GM21360 (cell line): ENCODE measurements around the gene FBXL13.
"Not testable (repeated sequence)": the region's sequence is repeated elsewhere in the genome, so short reads cannot be mapped to it uniquely, and the experiment has no call there.

Experiments used
- ATAC-seq: cut with Tn5 transposase; IDR thresholded peaks from one replicate; pipeline ENCODE4 v1.9.1; 2021; ENCODE audit warnings: mild to moderate bottlenecking, moderate library complexity; ENCODE audit not compliant: unreplicated experiment

Gene FBXL13

GRCh38 chr7:102988088-102988487, 86.5 kb downstream of the FBXL13 start:
- ATAC-seq: no peak

GRCh38 chr7:102985176-102985783, 89.3 kb downstream of the FBXL13 start:
- no peak for ATAC-seq

GRCh38 chr7:102983602-102984001, 91.0 kb downstream of the FBXL13 start:
- no peak for ATAC-seq

- no peak for ATAC-seq
These were observed 92.4 kb downstream of the FBXL13 start for GRCh38 chr7:102982235-102982634.

- ATAC-seq: no peak
These were observed 93.1 kb downstream of the FBXL13 start for GRCh38 chr7:102981451-102981850.

- no peak for ATAC-seq
These were observed 94.9 kb downstream of the FBXL13 start for GRCh38 chr7:102979670-102980069.

GRCh38 chr7:102978284-102978683, 96.3 kb downstream of the FBXL13 start:
- no peak for ATAC-seq

- ATAC-seq: not testable (repeated sequence)
These were observed 97.0 kb downstream of the FBXL13 start for GRCh38 chr7:102977586-102977985.

- ATAC-seq: no peak
These were observed 98.1 kb downstream of the FBXL13 start for GRCh38 chr7:102976493-102976892.

- no peak for ATAC-seq
These were observed 98.7 kb downstream of the FBXL13 start for GRCh38 chr7:102975854-102976253.

GRCh38 chr7:102974366-102975236, 100.0 kb downstream of the FBXL13 start:
- ATAC-seq: no peak

GRCh38 chr7:102973096-102973802, 101.3 kb downstream of the FBXL13 start:
- no peak for ATAC-seq

GRCh38 chr7:102967798-102968197, 106.8 kb downstream of the FBXL13 start:
- ATAC-seq: no peak

- ATAC-seq: no peak
These were observed 108.1 kb downstream of the FBXL13 start for GRCh38 chr7:102966465-102966864.

GRCh38 chr7:102961993-102962392, 112.6 kb downstream of the FBXL13 start:
- not testable (repeated sequence) for ATAC-seq

- not testable (repeated sequence) for ATAC-seq
These were observed 116.6 kb downstream of the FBXL13 start for GRCh38 chr7:102958004-102958403.

GRCh38 chr7:102954359-102954758, 120.2 kb downstream of the FBXL13 start:
- ATAC-seq: not testable (repeated sequence)

GRCh38 chr7:102953406-102953805, 121.2 kb downstream of the FBXL13 start:
- no peak for ATAC-seq

- no peak for ATAC-seq
These were observed 122.8 kb downstream of the FBXL13 start for GRCh38 chr7:102951839-102952238.

- ATAC-seq: no peak
These were observed 130.4 kb downstream of the FBXL13 start for GRCh38 chr7:102944241-102944640.

GRCh38 chr7:102943423-102944169, 131.0 kb downstream of the FBXL13 start:
- ATAC-seq: no peak
